Skin epidermis (tissue), 12 donors: ENCODE results near the gene ACACA.

ENCODE experiments used
- H3K27ac ChIP-seq, 21 experiments: fragments of 200-600 bp; sonication (generic) in 11 of 21; one replicate each; pipeline ENCODE4 v1.5.0; 2020; ENCODE audit warnings: mild to moderate bottlenecking in 3 of 21, inconsistent platforms in 2 of 21, moderate library complexity in 2 of 21
- H3K4me3 ChIP-seq, 7 experiments: fragments of 200-600 bp; sonication (generic) in 2 of 7; one replicate each; pipeline ENCODE4 v1.5.0; 2020; ENCODE audit warnings: inconsistent platforms in 2 of 7, mild to moderate bottlenecking in 2 of 7, moderate library complexity in 1 of 7

The ACACA gene

GRCh38 chr17:37301288-37301687 lies 105.3 kb downstream of the ACACA start:
- Histone ChIP-seq H3K27ac (peak overlapping the region in 1 of 21 experiments; percentile 69), H3K4me3 (no peak overlapping the region)

- no peak overlapping the region for H3K4me3 ChIP-seq
Observed at GRCh38 chr17:37300683-37301082, 106.0 kb downstream of the ACACA start.

GRCh38 chr17:37299257-37299980 lies 107.2 kb downstream of the ACACA start:
- peak overlapping the region in 7 of 21 experiments; percentile 5 to 55 (median 26) for H3K27ac ChIP-seq
- no peak overlapping the region for H3K4me3 ChIP-seq

More at GRCh38 chr17:37300683-37301082, 106.0 kb downstream of the ACACA start:
- peak overlapping the region in 3 of 21 experiments; percentile 32 to 69 (median 38) for H3K27ac ChIP-seq

GRCh38 chr17:37295888-37296287 lies 110.7 kb downstream of the ACACA start:
- Histone ChIP-seq H3K27ac (no peak overlapping the region), H3K4me3 (no peak overlapping the region)

GRCh38 chr17:37294888-37295287 lies 111.7 kb downstream of the ACACA start:
- no peak overlapping the region for H3K27ac ChIP-seq
- H3K4me3 ChIP-seq = no peak overlapping the region

- Histone ChIP-seq H3K27ac (no peak overlapping the region), H3K4me3 (no peak overlapping the region)
Observed at GRCh38 chr17:37293770-37294169, 112.9 kb downstream of the ACACA start.

- H3K4me3 ChIP-seq = no peak overlapping the region
- no peak overlapping the region for H3K27ac ChIP-seq
Observed at GRCh38 chr17:37292429-37293139, 114.1 kb downstream of the ACACA start.

GRCh38 chr17:37291351-37291750 lies 115.3 kb downstream of the ACACA start:
- H3K4me3 ChIP-seq = no peak overlapping the region
- no peak overlapping the region for H3K27ac ChIP-seq

- Histone ChIP-seq H3K4me3 (no peak overlapping the region), H3K27ac (no peak overlapping the region)
Observed at GRCh38 chr17:37286430-37286829, 120.2 kb downstream of the ACACA start.

GRCh38 chr17:37284191-37284590 lies 122.4 kb downstream of the ACACA start:
- Histone ChIP-seq H3K4me3 (no peak overlapping the region), H3K27ac (no peak overlapping the region)

- no peak overlapping the region for H3K4me3 ChIP-seq
- H3K27ac ChIP-seq = no peak overlapping the region
Observed at GRCh38 chr17:37283414-37283961, 123.1 kb downstream of the ACACA start.

- Histone ChIP-seq H3K4me3 (no peak overlapping the region), H3K27ac (no peak overlapping the region)
Observed at GRCh38 chr17:37280841-37281240, 125.8 kb downstream of the ACACA start.

GRCh38 chr17:37278247-37278894 lies 128.3 kb downstream of the ACACA start:
- H3K27ac ChIP-seq = no peak overlapping the region

GRCh38 chr17:37276475-37276874 lies 130.2 kb downstream of the ACACA start:
- Histone ChIP-seq H3K4me3 (no peak overlapping the region), H3K27ac (no peak overlapping the region)

More at GRCh38 chr17:37278247-37278894, 128.3 kb downstream of the ACACA start:
- H3K4me3 ChIP-seq = no peak overlapping the region

GRCh38 chr17:37274461-37274860 lies 132.2 kb downstream of the ACACA start:
- no peak overlapping the region for H3K27ac ChIP-seq

GRCh38 chr17:37273409-37274051 lies 133.1 kb downstream of the ACACA start:
- Histone ChIP-seq H3K4me3 (no peak overlapping the region), H3K27ac (no peak overlapping the region)

More at GRCh38 chr17:37274461-37274860, 132.2 kb downstream of the ACACA start:
- H3K4me3 ChIP-seq = no peak overlapping the region

- Histone ChIP-seq H3K4me3 (no peak overlapping the region), H3K27ac (no peak overlapping the region)
Observed at GRCh38 chr17:37265446-37266173, 141.0 kb downstream of the ACACA start.

GRCh38 chr17:37261286-37261685 lies 145.3 kb downstream of the ACACA start:
- Histone ChIP-seq H3K4me3 (no peak overlapping the region), H3K27ac (no peak overlapping the region)

- Histone ChIP-seq H3K4me3 (no peak overlapping the region), H3K27ac (no peak overlapping the region)
Observed at GRCh38 chr17:37259030-37259735, 147.5 kb downstream of the ACACA start.
